Heart left ventricle (tissue), 13 donors: ENCODE data around the gene ABHD16A.
A peak's percentile ranks its signal among the peaks of the same experiment; 100 is the strongest.

Experiments used
- POLR2A ChIP-seq, 2 donors: fragments of 450-650 bp; IDR thresholded peaks; one replicate each; pipeline ENCODE4 v1.6.1; 2017; ENCODE audit warnings: antibody characterized with exemption in 2 of 2, mild to moderate bottlenecking in 2 of 2, moderate library complexity in 2 of 2
- TF ChIP-seq, protein P1 (sequence below), 12 donors: fragments of 200-600 bp; sonication (generic) in 4 of 12; IDR thresholded peaks; one replicate each; pipeline versions ENCODE4 v1.5.0 to v1.8.0; 2018 to 2022; ENCODE audit warnings: antibody characterized with exemption in 12 of 12, mild to moderate bottlenecking in 5 of 12
- donor health status: ischemic (EF 13 %, LVEDD 7.1; RV severe dilation, severe dysfunction).
- donor health status: DM: no; HTN: yes; CAD: no.
- donor health status: DM: no; HTN: no; CAD: no.
- donor health status: ischemic (EF 25% LVEDD 6.9; RV normal size, moderate dysfunction).
- donor health status: ischemic (EF 25% LVEDD 5.7; RV mildly dilated, moderate dysfunction).
- donor health status: ischemic (EF 35%, LVEDD 5.7; RV mildly dilated, moderate dysfunction).
- donor health status: nonischemic (EF 11% LVEDD 7.7; RV severe dilation, severe dysfunction).
- donor health status: DM: yes; HTN: yes; CAD: no.
- donor health status: PGD.
- donor health status: ischemic (EF 29% LVEDD 5.4; RV normal size, mild dysfunction).
- donor health status: nonischemic (EF 23%, LVEDD 6.1; RV moderate dilation, normal function).

DNA sequence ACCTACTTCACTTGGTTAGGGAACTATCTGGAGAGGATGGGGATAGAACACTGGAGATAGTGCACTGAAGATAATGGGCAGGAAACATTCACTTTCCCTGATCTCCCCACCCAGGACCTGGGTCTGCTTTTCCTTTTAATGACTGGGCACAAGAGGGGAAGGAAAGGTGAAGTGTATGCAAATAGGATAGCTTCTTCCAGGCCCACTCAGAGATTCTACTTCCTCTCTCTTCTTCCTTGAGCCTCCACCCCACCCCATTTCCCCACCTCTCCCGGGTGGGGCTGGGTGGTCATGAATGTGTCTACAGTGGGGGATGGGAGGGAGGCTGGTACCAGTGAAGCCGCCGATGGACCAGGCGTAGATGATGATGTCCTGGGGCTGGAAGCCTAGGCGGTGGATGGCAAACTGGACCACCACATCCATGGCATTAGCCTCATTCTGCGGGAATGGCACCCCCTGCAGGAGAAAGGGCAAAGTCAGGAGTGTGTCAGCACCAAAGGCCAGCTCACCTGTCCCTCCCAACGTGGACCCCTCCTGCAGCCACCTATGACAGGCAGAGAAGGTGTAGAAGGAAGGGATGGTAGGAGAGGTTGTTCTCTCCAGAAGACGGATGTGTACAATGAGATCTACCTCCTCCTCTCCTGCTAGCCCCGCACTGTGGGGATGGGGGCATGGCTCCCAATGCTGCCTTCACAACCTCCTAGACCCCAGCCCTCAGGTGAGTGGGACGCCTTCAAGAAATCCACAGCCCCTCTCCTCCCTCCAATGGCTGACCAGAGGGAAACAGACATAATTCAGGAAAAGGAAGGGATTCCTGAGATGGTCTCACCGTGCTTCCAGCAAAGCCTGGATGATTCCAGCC is 13.6 kb downstream of the ABHD16A start:
- TF ChIP-seq, protein P1, sequence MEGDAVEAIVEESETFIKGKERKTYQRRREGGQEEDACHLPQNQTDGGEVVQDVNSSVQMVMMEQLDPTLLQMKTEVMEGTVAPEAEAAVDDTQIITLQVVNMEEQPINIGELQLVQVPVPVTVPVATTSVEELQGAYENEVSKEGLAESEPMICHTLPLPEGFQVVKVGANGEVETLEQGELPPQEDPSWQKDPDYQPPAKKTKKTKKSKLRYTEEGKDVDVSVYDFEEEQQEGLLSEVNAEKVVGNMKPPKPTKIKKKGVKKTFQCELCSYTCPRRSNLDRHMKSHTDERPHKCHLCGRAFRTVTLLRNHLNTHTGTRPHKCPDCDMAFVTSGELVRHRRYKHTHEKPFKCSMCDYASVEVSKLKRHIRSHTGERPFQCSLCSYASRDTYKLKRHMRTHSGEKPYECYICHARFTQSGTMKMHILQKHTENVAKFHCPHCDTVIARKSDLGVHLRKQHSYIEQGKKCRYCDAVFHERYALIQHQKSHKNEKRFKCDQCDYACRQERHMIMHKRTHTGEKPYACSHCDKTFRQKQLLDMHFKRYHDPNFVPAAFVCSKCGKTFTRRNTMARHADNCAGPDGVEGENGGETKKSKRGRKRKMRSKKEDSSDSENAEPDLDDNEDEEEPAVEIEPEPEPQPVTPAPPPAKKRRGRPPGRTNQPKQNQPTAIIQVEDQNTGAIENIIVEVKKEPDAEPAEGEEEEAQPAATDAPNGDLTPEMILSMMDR (IDR thresholded peaks at IDR 0.05) = peak in 5 of 12 donors; percentile 9 to 39 (median 29)
- no peak for TF ChIP-seq POLR2A (IDR thresholded peaks at IDR 0.05)
